Measurements from ENCODE around the gene TGFB1I1. TPM values are rescaled to one million over a fixed set of nuclear protein-coding genes. Genes with fewer than 3 reads are reported as not detected.
"Not testable (repeated sequence)": the region's sequence is repeated elsewhere in the genome, so short reads cannot be mapped to it uniquely, and the experiment has no call there.

Gene TGFB1I1
- total RNA-seq = 1.2 TPM

DNA sequence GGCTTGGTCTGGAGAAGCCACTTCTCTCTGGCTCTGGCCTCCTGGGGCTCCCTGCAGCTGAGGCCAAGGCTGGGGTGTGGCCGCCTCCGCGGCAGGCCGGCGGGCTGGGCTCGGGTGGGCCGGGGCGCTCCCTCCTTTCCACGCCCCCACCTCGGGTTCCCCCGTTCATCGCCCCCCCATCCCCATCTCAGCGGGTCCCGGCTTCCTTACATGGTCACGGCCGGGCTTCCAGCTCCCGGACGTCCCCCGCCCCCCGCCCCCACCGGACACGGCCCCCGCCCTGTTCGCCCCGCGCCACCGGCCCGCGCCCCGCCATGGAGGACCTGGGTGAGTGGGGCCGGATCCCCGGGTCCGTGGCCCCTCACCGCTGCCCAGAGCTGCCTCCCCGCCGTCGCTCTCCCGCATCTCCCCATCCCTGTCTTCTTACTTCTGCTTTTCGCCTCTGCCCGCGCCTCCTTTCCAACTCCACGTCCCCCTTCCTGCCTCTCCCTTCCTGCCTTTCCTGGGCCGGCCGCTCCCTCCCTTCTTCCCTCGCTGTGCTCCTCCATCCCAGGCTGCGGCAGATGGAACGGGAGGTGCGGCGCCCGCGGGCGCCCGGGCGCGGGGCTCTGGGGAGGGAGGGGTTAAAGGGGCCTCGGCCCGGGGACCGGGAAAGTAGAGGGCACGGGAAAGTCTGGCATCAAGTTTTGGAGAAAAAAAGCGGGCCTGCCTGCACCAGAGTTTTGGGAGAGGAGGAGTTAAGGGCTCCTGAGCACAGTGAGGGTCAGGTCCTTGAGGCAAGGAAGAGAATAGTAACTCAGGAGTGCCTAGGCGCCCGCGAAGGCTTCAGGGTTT lies at the start of gene TGFB1I1:
TGFB1I1 (plus strand) TSS at position 278 of the 834 bp plus-strand sequence; CDS start at position 315, 37 bp downstream.
- FAIRE-seq = no peak
- peak; percentile 60 to 69 for DNase-seq (ENCODE audit: low spot score in 2 of 2)

DNA sequence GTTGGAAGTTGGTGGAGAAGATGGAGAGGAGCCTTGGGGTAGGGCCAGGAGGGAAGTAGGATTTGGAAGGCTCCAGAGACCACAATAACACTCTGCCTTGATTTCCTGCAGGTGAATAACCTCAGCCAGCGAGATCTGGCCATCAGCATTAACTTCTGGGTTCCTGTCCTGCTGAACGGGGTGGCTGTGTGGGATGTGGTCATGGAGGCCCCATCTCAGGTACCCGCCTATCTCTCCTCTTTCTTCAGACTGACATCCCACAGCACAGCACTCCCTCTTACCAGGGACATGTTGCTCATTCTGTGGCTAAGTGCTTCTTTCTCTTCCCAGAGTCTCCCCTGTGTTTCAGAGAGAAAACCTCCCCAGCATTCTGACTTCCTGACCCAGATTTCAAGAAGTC lies 48.7 kb upstream of the TGFB1I1 start:
- DNase-seq (ENCODE audit: low spot score in 2 of 2) = no peak
- no peak for FAIRE-seq

DNA sequence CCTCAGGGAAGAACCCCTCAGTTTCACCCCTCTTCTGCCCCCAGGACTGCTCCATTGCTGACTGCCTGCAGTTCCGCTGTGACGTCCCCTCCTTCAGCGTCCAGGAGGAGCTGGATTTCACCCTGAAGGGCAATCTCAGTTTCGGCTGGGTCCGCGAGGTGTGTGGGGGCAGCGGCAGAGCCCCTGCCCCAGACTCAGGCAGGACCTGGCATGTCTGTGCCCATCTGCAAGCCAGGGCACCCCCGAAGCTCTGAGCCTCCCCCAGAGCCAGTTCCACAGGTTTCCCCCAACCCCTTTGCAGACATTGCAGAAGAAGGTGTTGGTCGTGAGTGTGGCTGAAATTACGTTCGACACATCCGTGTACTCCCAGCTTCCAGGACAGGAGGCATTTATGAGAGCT lies 48.2 kb upstream of the TGFB1I1 start:
- DNase-seq (ENCODE audit: low spot score in 2 of 2) (no peak), FAIRE-seq (no peak)

DNA sequence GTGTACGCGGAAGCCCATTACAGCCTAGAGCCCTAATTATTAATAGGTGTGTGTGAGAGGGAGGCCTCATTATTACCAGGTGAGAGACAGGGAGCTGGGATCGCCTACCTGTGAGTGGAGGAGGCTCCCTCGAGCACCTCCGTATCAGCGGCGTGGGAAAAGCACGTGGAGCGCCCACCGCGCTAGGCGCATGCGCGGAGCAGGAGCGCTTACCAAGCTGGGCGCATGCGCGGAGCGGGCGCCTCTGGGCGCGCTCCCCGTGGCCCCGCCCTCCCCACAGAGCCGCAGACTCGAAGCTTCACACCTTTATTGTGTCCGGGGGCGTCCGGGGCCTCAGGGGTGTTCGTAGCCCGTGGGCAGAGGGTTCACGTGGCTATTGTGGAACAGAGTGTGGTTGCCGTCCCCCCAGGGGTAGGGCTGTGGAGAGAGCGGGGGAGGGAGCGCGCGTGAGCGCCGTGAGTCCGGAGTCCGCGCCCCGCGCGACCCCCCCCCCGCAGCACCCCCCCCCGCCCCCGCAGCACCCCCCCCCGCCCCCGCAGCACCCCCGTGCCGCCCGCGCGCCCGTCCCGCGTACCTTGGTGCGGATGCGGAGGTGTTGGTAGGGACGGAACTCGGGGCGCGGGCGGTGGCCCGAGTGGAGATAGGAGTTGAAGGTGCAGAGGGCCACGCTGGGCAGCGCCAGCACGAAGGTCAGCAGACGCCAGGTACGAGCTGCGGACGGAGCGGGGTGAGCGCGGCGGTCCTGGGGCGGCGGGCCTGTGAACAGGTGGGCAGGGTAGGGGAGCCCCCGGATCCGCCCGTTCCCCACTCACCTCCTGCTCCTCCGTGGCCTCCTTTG lies 44.3 kb upstream of the TGFB1I1 start:
- FAIRE-seq = no peak

DNA sequence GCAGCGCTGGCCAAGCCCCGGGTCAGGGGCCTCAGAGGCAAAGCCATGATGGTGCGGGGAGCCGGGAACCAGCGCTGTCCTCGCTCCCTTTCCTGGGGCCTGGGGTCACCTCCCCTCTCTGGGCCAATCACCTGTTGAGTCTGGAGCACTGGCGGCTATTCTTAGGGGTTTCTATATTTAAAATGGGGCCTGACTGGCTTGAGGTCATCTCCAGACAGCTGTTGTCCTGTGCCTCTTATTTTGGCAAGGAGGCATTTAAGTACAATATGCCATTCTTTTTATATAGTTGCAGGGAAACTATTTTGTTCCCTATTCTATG lies 43.7 kb upstream of the TGFB1I1 start, which contains the start of gene COX6A2:
COX6A2 (minus strand) TSS at position 82 of the 319 bp plus-strand sequence; CDS start at position 47, 35 bp downstream.
- DNase-seq (ENCODE audit: low spot score in 2 of 2) (no peak), FAIRE-seq (no peak)

More for the DNA sequence above, 44.3 kb upstream of the TGFB1I1 start:
- peak; percentile 84 to 86 for DNase-seq (ENCODE audit: low spot score in 2 of 2)

DNA sequence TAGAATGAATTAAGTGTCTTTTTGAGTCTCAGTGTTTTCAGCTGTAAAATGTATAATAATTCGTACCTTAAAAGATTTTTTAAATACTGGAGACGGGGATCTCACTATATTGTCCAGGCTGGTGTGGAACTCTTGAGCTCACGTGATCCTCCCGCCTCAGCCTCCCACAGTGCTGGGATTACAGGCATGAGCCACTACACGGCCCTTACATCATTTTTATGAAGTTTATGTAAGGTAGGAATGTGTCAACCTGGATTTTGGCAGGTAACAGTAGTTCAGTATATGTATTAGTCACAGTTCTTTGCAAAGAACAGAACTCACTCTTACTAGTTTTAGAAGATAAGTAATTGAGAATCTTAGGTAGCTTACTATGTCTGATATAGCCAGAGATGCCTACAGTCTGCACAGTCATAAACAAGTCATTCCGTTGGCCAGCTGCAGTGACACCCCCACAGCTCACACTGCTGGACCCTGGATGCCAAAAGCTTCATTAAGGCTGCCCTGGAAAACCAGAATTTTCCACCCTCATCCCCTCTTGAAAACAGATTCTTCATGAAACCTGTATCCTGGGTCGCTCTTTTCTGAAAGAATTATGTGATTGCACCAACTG lies 43.2 kb upstream of the TGFB1I1 start:
- DNase-seq (ENCODE audit: low spot score in 2 of 2) = no peak
- no peak for FAIRE-seq

DNA sequence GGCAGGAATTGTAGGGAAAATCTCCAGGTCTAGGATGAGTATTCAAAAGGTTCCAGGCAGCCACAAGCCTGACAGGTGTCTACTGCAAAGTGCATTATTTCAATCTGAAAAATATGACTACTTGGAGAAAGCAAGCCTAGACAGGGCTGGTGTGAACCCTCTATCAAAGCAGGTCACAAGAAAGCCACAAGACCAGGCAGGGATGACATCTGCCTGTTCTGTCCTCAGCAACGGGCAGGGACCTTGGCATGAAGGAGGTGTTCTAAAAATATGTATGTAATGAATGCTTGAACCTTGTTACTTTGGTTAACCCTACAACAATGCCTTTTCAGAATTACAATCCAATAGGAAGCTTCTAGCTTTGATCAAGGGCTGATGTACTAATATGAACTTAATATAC lies 42.6 kb upstream of the TGFB1I1 start:
- no peak for FAIRE-seq
- DNase-seq (ENCODE audit: low spot score in 2 of 2) = no peak

DNA sequence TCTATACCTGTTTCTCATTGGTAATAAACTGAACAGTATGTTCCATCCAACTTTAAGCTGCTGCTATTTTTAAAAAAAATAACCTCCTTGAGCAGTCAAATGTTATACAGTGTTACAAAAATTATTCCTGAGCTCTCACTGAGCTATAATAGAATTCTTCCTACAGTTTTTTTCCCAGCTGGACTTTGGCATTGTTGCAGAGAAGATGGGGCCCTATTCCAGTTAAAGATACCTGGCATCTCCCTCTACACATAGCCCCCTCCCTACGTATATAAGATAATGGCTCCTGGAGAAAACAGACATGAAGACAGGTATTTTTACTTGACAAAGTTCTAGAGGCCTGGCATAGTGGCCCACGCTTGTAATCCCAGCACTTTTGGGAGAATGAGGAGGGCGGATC lies 42.2 kb upstream of the TGFB1I1 start:
- DNase-seq (ENCODE audit: low spot score in 2 of 2) = no peak
- FAIRE-seq = no peak

DNA sequence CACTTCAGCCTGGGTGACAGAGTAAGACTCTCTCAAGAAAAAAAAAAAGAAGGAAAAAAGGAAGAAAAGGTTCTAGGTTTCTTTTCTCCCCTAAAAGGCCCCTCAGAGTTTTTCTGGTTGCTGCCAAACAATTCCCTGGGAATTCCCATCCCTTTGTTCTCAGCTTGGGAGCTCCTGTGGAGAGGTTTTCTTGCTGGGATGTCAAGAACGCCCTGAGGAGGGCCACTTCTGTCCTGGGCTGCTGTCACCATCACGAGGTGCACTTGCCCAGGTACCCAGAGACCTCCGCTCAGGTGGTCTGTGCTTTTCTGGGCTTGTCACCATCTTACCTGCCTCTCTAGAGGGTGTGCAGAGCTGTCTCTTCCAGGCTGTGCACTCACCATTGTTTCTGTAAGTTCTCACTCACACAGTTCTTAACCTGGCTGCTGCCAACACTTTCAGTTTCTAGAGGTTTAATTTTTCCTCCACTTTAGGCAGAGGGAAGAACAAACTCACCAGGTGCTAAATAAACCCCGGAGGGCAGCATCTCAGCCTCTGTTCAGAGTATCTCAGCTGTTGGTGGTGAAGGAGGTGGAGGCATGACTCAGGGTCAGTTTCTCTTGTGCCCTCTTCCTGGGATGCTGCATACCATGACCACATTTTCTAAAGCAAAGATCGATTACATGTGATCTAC lies 41.4 kb upstream of the TGFB1I1 start:
- FAIRE-seq = no peak
- no peak for DNase-seq (ENCODE audit: low spot score in 2 of 2)

DNA sequence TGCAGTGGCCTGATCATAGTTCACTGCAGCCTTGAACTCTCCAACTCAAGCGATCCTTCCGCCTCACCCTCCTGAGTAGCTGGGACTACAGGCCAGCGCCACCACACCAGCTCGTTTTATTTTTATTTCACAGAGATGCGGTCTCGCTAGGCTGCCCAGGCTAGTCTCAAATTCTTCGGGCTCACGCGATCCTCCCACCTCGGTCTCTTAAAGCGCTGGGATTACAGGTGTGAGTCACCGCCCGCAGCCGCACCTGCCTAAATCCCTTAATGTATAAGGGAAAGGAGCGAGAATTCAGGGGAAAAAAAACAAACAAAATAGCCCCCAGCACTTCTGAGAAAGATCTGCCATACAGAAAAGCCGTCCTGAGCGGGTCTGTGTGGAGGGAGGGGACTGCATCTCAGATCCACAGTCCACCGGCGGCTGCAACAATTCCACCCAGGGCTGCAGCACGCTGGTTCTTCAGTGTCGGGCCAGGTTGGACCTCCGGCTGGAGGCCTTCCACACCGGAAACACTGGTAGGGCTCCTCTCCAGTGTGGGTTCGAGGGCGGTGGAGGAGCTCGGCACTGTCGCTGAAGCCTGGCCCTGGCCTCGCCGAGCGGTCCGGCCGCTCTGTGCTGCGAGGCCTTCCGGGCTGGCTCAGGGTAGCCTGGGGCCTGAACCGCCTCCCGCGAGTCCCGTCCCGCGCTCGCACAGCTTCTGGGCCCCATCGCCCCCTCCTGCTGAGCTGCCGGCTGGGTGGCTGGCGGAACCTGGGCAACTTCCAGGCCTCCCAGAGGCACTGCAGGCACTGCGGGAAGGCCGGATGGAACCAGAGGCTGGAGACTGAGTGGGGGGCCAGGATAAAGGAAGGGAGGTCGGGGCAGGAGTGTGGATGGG lies 36.4 kb upstream of the TGFB1I1 start:
- DNase-seq (ENCODE audit: low spot score in 2 of 2) (no peak), FAIRE-seq (no peak)

DNA sequence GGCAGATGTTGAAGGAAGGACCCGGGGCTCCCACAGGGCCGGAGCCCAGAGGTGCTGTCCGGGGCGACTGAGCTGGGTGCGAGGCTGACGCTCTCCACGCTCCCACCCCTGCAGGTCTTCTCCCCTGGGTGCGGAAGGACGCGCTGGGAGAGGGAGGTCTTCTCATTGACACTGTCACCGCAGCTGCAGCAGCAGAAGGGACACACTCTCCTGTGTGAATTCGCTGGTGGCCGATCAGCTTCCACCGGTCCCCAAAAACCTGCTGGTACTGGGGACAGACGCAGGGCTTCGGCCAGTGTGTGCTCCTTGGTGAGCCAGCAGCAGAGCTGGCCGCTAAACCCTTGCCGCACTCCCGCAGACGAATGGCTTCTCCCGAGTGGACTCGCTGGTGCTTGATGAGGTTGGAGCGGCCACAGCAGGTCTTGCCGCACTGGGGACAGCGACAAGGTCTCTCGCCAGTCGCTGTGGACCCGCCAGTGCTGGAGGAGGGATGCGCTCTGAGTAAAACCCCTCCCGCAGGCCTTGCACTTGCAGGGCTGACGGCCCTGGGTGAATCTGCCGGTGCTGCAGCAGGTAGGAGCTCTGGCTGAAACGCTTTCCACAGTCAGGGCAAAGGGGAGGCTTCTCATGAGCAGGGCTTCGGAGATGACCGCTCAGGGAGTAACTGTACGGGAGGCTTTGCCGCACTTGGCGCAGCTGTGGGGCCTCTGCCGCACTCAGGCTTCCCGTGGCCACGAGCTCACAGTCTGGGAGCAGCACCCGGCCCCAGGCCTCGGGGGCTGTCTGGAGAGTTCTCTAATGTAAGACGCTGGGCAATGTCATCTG lies 35.5 kb upstream of the TGFB1I1 start:
- FAIRE-seq = no peak

DNA sequence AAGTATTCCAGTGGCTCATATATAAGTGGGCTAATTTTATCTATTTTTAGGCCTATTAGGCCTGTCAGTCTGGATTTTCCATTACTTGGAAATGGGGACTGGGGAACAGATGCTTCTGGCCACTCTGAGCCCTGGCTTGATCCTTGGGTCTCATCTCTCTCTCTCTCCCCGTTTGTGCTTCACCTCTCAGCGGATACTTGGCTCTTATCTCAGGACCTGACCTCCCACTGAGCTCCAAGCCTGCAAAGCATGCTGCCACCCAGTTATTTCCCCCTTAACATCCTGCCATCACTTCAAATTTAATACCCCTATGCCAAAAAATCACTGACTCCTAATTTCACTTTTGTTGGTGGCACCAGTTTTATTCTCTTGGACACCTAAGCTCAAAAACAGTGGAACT lies 33.5 kb upstream of the TGFB1I1 start:
- DNase-seq (ENCODE audit: low spot score in 2 of 2) (no peak), FAIRE-seq (no peak)

More for the DNA sequence above, 35.5 kb upstream of the TGFB1I1 start:
- DNase-seq (ENCODE audit: low spot score in 2 of 2) = no peak

DNA sequence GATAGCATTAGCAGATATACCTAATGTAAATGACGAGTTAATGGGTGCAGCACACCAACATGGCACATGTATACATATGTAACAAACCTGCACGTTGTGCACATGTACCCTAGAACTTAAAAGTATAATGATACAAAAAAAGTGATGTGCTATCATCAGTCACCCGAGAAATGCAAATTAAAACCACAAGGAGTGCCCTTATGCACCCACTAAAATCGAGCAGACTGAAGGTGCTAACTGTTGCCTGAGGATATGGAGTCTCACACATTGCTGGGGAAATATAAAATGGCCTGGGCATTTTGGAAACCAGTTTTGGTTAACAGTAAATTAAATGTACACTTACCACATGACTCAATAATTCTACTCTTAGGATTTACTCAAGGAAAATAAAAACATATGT lies 32.9 kb upstream of the TGFB1I1 start:
- FAIRE-seq = not testable (repeated sequence)

DNA sequence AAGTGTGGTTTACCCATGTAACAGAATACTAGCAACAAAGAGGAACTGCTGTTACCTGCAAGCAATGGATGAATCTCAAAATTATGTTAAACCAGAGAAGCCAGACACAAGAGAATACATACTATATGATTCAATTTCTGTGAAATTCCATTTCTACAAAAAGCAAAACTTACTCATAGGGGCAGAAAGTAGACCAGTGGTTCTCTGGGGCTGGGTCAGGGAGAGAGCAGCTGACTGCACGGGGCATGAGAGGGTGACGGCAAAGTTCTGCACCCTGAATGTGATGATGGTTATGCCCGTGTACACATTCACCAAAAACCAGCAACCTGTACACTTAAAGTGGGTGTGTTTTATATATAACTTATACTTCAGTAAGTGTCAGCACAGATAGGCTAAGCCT lies 32.4 kb upstream of the TGFB1I1 start:
- no peak for DNase-seq (ENCODE audit: low spot score in 2 of 2)
- no peak for FAIRE-seq

More for the DNA sequence above, 32.9 kb upstream of the TGFB1I1 start:
- DNase-seq (ENCODE audit: low spot score in 2 of 2) = not testable (repeated sequence)

DNA sequence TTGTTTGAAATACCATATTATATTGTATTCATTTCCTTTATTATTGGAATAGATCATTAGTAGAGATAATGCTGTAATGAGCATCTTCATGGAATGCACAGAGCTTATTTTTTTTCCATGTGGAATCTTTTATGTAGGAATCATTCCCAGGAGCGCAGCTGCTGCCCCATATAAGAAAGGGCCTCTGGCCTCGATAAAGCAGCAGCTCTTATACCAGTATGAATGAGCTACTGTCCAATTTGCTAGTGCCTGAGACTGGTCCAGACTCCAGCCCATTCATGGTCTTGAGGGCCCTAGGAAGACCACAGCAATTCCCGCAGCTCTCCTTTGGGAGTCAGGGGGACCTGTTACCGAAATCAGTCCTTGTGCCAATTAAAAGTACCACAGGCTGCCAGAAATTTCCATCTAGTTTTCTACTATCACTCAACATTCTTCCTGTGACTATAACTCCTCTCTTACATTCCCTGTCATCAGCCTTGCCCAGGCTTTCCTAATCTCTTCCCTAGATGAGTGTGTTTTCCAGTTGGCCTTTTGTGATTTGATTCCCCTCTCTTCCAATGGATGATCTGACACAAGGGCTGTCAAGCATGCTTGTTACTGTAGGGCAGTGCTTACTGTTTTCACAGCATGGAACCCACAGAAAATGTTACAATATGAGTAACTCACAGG lies 31.3 kb upstream of the TGFB1I1 start:
- FAIRE-seq (no peak), DNase-seq (ENCODE audit: low spot score in 2 of 2) (no peak)

DNA sequence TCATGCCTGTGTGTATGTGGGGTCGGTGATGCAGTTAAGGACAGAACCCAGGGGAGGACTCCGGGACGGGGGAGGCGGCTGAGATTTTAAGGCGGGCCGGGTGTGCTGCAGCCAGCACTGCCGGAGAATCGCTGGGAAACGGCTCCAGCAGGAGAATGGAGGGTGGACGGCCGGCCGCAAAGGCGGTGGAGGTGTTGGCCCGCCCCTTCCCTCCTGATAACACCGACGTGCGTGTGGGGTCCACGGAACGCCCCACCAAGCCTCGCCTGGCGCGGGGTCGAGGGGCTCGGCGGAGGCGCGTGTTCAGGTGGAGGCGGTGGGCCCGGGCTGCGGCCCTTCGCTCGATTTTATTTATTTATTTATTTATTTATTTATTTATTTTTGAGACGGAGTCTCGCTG lies 30.0 kb upstream of the TGFB1I1 start:
- no peak for FAIRE-seq

DNA sequence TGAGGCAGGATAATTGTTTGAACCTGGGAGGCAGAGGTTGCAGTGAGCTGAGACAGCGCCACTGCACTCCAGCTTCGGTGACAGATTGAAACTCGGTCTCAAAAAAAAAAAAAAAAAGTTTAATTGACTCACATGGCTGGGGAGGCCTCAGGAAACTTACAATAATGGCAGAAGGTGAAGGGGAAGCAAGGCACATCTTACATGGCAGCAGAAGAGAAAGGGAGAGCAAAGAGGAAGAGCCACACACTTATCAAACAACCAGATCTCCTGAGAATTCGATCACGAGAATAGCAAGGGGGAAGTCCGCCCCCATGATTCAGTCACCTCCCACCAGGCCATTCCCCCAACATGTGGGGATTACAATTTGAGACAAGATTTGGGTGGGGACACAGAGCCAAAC lies 26.0 kb upstream of the TGFB1I1 start:
- not testable (repeated sequence) for FAIRE-seq; DNase-seq (ENCODE audit: low spot score in 2 of 2)

More for the DNA sequence above, 30.0 kb upstream of the TGFB1I1 start:
- DNase-seq (ENCODE audit: low spot score in 2 of 2) = no peak

DNA sequence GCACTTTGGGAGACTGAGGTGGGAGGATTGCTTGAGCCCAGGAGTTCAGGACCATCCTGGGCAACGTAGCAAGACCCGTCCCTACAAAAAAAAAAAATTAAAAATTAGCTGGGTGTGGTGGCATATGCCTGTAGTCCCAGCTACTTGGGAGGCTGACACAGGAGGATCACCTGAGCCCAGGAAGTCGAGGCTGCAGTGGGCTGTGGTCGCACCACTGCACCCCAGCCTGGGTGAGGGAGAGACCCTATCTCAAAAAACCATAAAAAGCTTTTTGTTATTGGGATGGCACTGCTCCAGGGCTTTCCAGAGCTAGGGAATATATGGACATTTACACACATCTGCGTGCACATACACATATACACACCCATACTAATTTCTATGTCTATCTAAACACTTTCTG lies 20.8 kb upstream of the TGFB1I1 start:
- DNase-seq (ENCODE audit: low spot score in 2 of 2) (no peak), FAIRE-seq (no peak)

Measured in frontal cortex (tissue), 4 donors.